Spleen (tissue), 11 donors: ENCODE results near the gene MTFMT. TPM values are rescaled to one million over a fixed set of nuclear protein-coding genes. Genes with fewer than 3 reads are reported as not detected.
A peak's percentile ranks its signal among the peaks of the same experiment; 100 is the strongest.

ENCODE experiments used
- DNase-seq: peaks from one replicate; pipeline ENCODE4 v3.0.0-alpha.2; 2020
- H3K27ac ChIP-seq, 8 donors: fragments of 200-600 bp; sonication (generic) in 7 of 8; 1 replicate in 4 of 8; 2 replicates in 4 of 8; pipeline versions ENCODE4 v1.5.0 to v1.8.0; 2016 to 2021; ENCODE audit warnings: inconsistent platforms in 4 of 8, mild to moderate bottlenecking in 4 of 8, moderate library complexity in 1 of 8
- H3K27me3 ChIP-seq, 7 donors: fragments of 200-600 bp; sonication (generic) in 6 of 7; replicated peaks in 1 of 7; 1 replicate in 4 of 7; 2 replicates in 3 of 7; pipeline versions ENCODE4 v1.5.0 to v1.8.0; 2016 to 2021; ENCODE audit warnings: inconsistent platforms in 3 of 7, mild to moderate bottlenecking in 1 of 7
- H3K36me3 ChIP-seq, 6 donors: fragments of 200-600 bp; sonication (generic) in 5 of 6; 1 replicate in 4 of 6; 2 replicates in 2 of 6; pipeline versions ENCODE4 v1.5.0 to v1.8.0; 2016 to 2021; ENCODE audit warnings: inconsistent platforms in 2 of 6
- H3K4me1 ChIP-seq, 6 donors: fragments of 200-600 bp; sonication (generic) in 5 of 6; 1 replicate in 3 of 6; 2 replicates in 3 of 6; pipeline versions ENCODE4 v1.5.0 to v1.8.0; 2016 to 2021; ENCODE audit warnings: inconsistent platforms in 3 of 6
- H3K4me3 ChIP-seq, 8 donors: fragments of 200-600 bp; sonication (generic) in 7 of 8; 1 replicate in 4 of 8; 2 replicates in 4 of 8; pipeline versions ENCODE4 v1.5.0 to v1.8.0; 2016 to 2021; ENCODE audit warnings: inconsistent platforms in 4 of 8, mild to moderate bottlenecking in 4 of 8, moderate library complexity in 2 of 8
- H3K9me3 ChIP-seq, 8 donors: fragments of 200-600 bp; sonication (generic) in 7 of 8; 1 replicate in 4 of 8; 2 replicates in 4 of 8; pipeline versions ENCODE4 v1.5.0 to v1.8.0; 2016 to 2021; ENCODE audit warnings: inconsistent platforms in 4 of 8
- CTCF ChIP-seq, 11 experiments: fragments of 200-600 bp in 7 of 11; fragments of 450-650 bp in 4 of 11; sonication (generic) in 4 of 11; IDR thresholded peaks in 8 of 11; conservative IDR thresholded peaks in 3 of 11; 1 replicate in 7 of 11; 2 replicates in 4 of 11; pipeline versions ENCODE4 v1.4.0 to v1.8.0; 2016 to 2021; ENCODE audit warnings: antibody characterized with exemption in 11 of 11, inconsistent platforms in 4 of 11, mild to moderate bottlenecking in 1 of 11
- POLR2A ChIP-seq, 3 donors: fragments of 450-650 bp; IDR thresholded peaks; one replicate each; pipeline ENCODE4 v1.5.1; 2017; ENCODE audit warnings: antibody characterized with exemption in 3 of 3, mild to moderate bottlenecking in 1 of 3
- POLR2AphosphoS5 ChIP-seq, 3 donors: sonication (generic); formaldehyde crosslinking; IDR thresholded peaks; one replicate each; pipeline ENCODE4 v1.5.1; 2017; ENCODE audit warnings: antibody characterized with exemption in 3 of 3
- WGBS, 5 donors: extraction: QIAGEN DNeasy Blood & Tissue Kit in 3 of 5; methylation state at CpG; one replicate each; pipeline versions ENCODE4 v1.1.5 to v1.1.7; 2013 to 2018; 5-methylcytosine and 5-hydroxymethylcytosine counted together
- intact Hi-C: fragments of 100-400 bp; cut with DNase I; formaldehyde crosslinking; loops from one replicate; pipeline ENCODE4 v1.15.0; 2023; ENCODE audit warnings: low total_unique reads
- polyA plus RNA-seq, 3 donors: library from polyadenylated mRNA; stranded (reverse); fragments of 200-250 nt; gene quantifications; one replicate each; pipeline ENCODE4 v1.2.1, GENCODE V29; 2013
- total RNA-seq, 7 donors: library from RNA; depleted of rRNA in 3 of 7; stranded (reverse); fragments of >200 nt in 3 of 7; fragmentation: NEBNext Ultra II Directional in 4 of 7; extraction: Animal tissue kit (Norgen Biotek cat#: 25700) in 4 of 7; gene quantifications; one replicate each; pipeline versions ENCODE4 v1.1.0 to v1.2.1, GENCODE V29; 2016 to 2021
- donor health status: healthy with polysubstance abuse.
- donor health status: DM: no; HTN: no; CAD: no; lungs with moderate emphysema.
- donor health status: DM: no; HTN: no; CAD: no.
- donor health status: Bipolar disorder and iron deficiency.
- donor health status: healthy.
- donor health status: DM: no; HTN: no; CAD: no.
- donor health status: DM: yes; HTN: yes; CAD: no.

Gene MTFMT
- total and polyA plus RNA-seq, 10 donors = 3.7 to 27.5 (median 12.4) TPM

- Histone ChIP-seq H3K36me3 (peaks cover 0 to 15% (median 5%) of the 10 kb centered on the region in 6 donors), H3K4me1 (peaks cover 0 to 7% (median 0%) of the 10 kb centered on the region in 6 donors), H3K9me3 (no peaks in the 10 kb centered on the region), H3K27ac (no peak overlapping the region), H3K27me3 (no peaks in the 10 kb centered on the region), H3K4me3 (no peak overlapping the region)
- whole genome bisulfite sequencing, 5 donors = 73 to 88% (median 82%) methylated on average over 5 of the region's 5 CpGs
- intact Hi-C loops = no loop called here
- no peak for TF ChIP-seq POLR2AphosphoS5 (IDR thresholded peaks at IDR 0.05)
- no peak for TF ChIP-seq POLR2A (IDR thresholded peaks at IDR 0.05)
- no peak for TF ChIP-seq CTCF (IDR thresholded peaks at IDR 0.05 in 8 of 11, conservative IDR thresholded peaks at IDR 0.05 in 3 of 11)
- DNase-seq = no peak
These were observed 32.4 kb downstream of the MTFMT start for GRCh38 chr15:64997066-64997465.

GRCh38 chr15:64993290-64993689, 36.1 kb downstream of the MTFMT start:
- Histone ChIP-seq H3K4me3 (no peak overlapping the region), H3K9me3 (no peaks in the 10 kb centered on the region), H3K27ac (no peak overlapping the region), H3K27me3 (no peaks in the 10 kb centered on the region), H3K36me3 (no peaks in the 10 kb centered on the region), H3K4me1 (peaks cover 1 to 26% (median 17%) of the 10 kb centered on the region in 6 donors)
- WGBS, 5 donors = 23 to 62% (median 34%) methylated on average over 1 of the region's 1 CpG
- no peak for DNase-seq
- TF ChIP-seq POLR2A (IDR thresholded peaks at IDR 0.05) (no peak), POLR2AphosphoS5 (IDR thresholded peaks at IDR 0.05) (no peak), CTCF (IDR thresholded peaks at IDR 0.05 in 8 of 11, conservative IDR thresholded peaks at IDR 0.05 in 3 of 11) (no peak)
- intact Hi-C loops = no loop called here

GRCh38 chr15:64991536-64992135, 37.8 kb downstream of the MTFMT start:
- H3K36me3 ChIP-seq = peaks cover 0 to 11% (median 0%) of the 10 kb centered on the region in 6 donors
- intact Hi-C loops = no loop called here
- no peak for DNase-seq
- no peaks in the 10 kb centered on the region for H3K27me3 ChIP-seq
- H3K9me3 ChIP-seq = no peaks in the 10 kb centered on the region
- H3K27ac ChIP-seq = no peak overlapping the region
- no peak overlapping the region for H3K4me3 ChIP-seq
- WGBS, 5 donors = 76 to 94% (median 88%) methylated on average over 2 of the region's 2 CpGs
- H3K4me1 ChIP-seq = peaks cover 13 to 43% (median 34%) of the 10 kb centered on the region in 6 donors
- no peak for TF ChIP-seq CTCF (IDR thresholded peaks at IDR 0.05 in 8 of 11, conservative IDR thresholded peaks at IDR 0.05 in 3 of 11)

GRCh38 chr15:64990168-64990470, 39.3 kb downstream of the MTFMT start:
- intact Hi-C loops = no loop called here
- Histone ChIP-seq H3K4me3 (peak overlapping the region; percentile 90 to 97 (median 92)), H3K9me3 (no peaks in the 10 kb centered on the region), H3K27me3 (no peaks in the 10 kb centered on the region), H3K27ac (peak overlapping the region; percentile 90 to 98 (median 94)), H3K4me1 (peaks cover 23 to 58% (median 49%) of the 10 kb centered on the region in 6 donors), H3K36me3 (peaks cover 0 to 11% (median 0%) of the 10 kb centered on the region in 6 donors)
- DNase-seq = no peak
- TF ChIP-seq POLR2AphosphoS5 (IDR thresholded peaks at IDR 0.05) (no peak), POLR2A (IDR thresholded peaks at IDR 0.05) (no peak), CTCF (IDR thresholded peaks at IDR 0.05 in 8 of 11, conservative IDR thresholded peaks at IDR 0.05 in 3 of 11) (no peak)
- 5 to 8% (median 7%) methylated on average over 9 of the region's 9 CpGs for WGBS, 5 donors
